ENCODE measurements around the gene ACTBL2. TPM values are rescaled to one million over a fixed set of nuclear protein-coding genes. Genes with fewer than 3 reads are reported as not detected.

Gene ACTBL2
- total RNA-seq, 1 donor from 2014 or later, result not detected

GRCh38 chr5:57452885-57453284 is 29.7 kb downstream of the ACTBL2 start:
- FAIRE-seq (no peak), DNase-seq (ENCODE audit: low spot score in 2 of 2) (no peak)

- FAIRE-seq, result no peak
- DNase-seq (ENCODE audit: low spot score in 2 of 2), result no peak
These were observed 31.4 kb downstream of the ACTBL2 start for GRCh38 chr5:57450991-57451876.

- no peak for FAIRE-seq
- no peak for DNase-seq (ENCODE audit: low spot score in 2 of 2)
These were observed 33.9 kb downstream of the ACTBL2 start for GRCh38 chr5:57448751-57449150.

- no peak for DNase-seq (ENCODE audit: low spot score in 2 of 2)
- no peak for FAIRE-seq
These were observed 34.3 kb downstream of the ACTBL2 start for GRCh38 chr5:57448287-57448686.

GRCh38 chr5:57447658-57448057 is 35.0 kb downstream of the ACTBL2 start:
- no peak for DNase-seq (ENCODE audit: low spot score in 2 of 2)
- FAIRE-seq, result no peak

- no peak for FAIRE-seq
- no peak for DNase-seq (ENCODE audit: low spot score in 2 of 2)
These were observed 35.6 kb downstream of the ACTBL2 start for GRCh38 chr5:57446966-57447365.

GRCh38 chr5:57445705-57446037 is 36.9 kb downstream of the ACTBL2 start:
- FAIRE-seq, result no peak
- DNase-seq (ENCODE audit: low spot score in 2 of 2), result no peak

- FAIRE-seq (no peak), DNase-seq (ENCODE audit: low spot score in 2 of 2) (no peak)
These were observed 37.5 kb downstream of the ACTBL2 start for GRCh38 chr5:57445006-57445704.

- FAIRE-seq, result no peak
- DNase-seq (ENCODE audit: low spot score in 2 of 2), result no peak
These were observed 40.4 kb downstream of the ACTBL2 start for GRCh38 chr5:57442080-57442839.

GRCh38 chr5:57441557-57441956 is 41.1 kb downstream of the ACTBL2 start:
- no peak for FAIRE-seq
- no peak for DNase-seq (ENCODE audit: low spot score in 2 of 2)

- FAIRE-seq, result no peak
These were observed 43.0 kb downstream of the ACTBL2 start for GRCh38 chr5:57439601-57440000.

GRCh38 chr5:57437976-57438805 is 44.4 kb downstream of the ACTBL2 start:
- FAIRE-seq, result no peak
- DNase-seq (ENCODE audit: low spot score in 2 of 2), result no peak

More at GRCh38 chr5:57439601-57440000, 43.0 kb downstream of the ACTBL2 start:
- no peak for DNase-seq (ENCODE audit: low spot score in 2 of 2)

GRCh38 chr5:57436586-57436985 is 46.0 kb downstream of the ACTBL2 start:
- FAIRE-seq (no peak), DNase-seq (ENCODE audit: low spot score in 2 of 2) (no peak)

- no peak for DNase-seq (ENCODE audit: low spot score in 2 of 2)
- no peak for FAIRE-seq
These were observed 46.9 kb downstream of the ACTBL2 start for GRCh38 chr5:57435701-57436134.

GRCh38 chr5:57434683-57435082 is 47.9 kb downstream of the ACTBL2 start:
- FAIRE-seq, result no peak
- DNase-seq (ENCODE audit: low spot score in 2 of 2), result no peak

- DNase-seq (ENCODE audit: low spot score in 2 of 2), result no peak
- FAIRE-seq, result no peak
These were observed 48.4 kb downstream of the ACTBL2 start for GRCh38 chr5:57434227-57434640.

GRCh38 chr5:57432876-57433275 is 49.7 kb downstream of the ACTBL2 start:
- FAIRE-seq (no peak), DNase-seq (ENCODE audit: low spot score in 2 of 2) (no peak)

GRCh38 chr5:57431759-57432158 is 50.9 kb downstream of the ACTBL2 start:
- FAIRE-seq (no peak), DNase-seq (ENCODE audit: low spot score in 2 of 2) (no peak)

All from frontal cortex (tissue), 4 donors.